Endothelial cell of umbilical vein (primary cell): ENCODE measurements around the gene CTSW.

Experiments
- CTCF ChIP-seq, 2 donors: IDR thresholded peaks; 1 replicate in 1 of 2; 2 replicates in 1 of 2; pipeline ENCODE4 v1.5.1; 2011; ENCODE audit warnings: low read length in 2 of 2, mild to moderate bottlenecking in 2 of 2, moderate library complexity in 2 of 2, control low read depth in 1 of 2, inconsistent platforms in 1 of 2, low read depth in 1 of 2; ENCODE audit not compliant: insufficient read depth in 1 of 2; ENCODE audit errors: extremely low read depth in 1 of 2
- EZH2 ChIP-seq: IDR thresholded peaks from 2 replicates; pipeline ENCODE4 v1.6.1; 2012; ENCODE audit warnings: borderline replicate concordance, low read depth, mild to moderate bottlenecking, moderate library complexity, low read length, inconsistent platforms; ENCODE audit not compliant: severe bottlenecking
- FOS ChIP-seq: IDR thresholded peaks from 2 replicates; pipeline ENCODE4 v1.6.1; 2011; ENCODE audit warnings: mild to moderate bottlenecking, low read length, moderate library complexity, borderline replicate concordance; ENCODE audit not compliant: insufficient read depth
- GATA2 ChIP-seq: IDR thresholded peaks from 2 replicates; pipeline ENCODE4 v1.7.0; 2011; ENCODE audit warnings: low read depth, mild to moderate bottlenecking, moderate library complexity, mixed read lengths, low read length; ENCODE audit not compliant: insufficient read length, insufficient read depth
- JUN ChIP-seq: IDR thresholded peaks from 2 replicates; pipeline ENCODE4 v1.6.1; 2011; ENCODE audit warnings: borderline replicate concordance, low read depth; ENCODE audit not compliant: insufficient read length, insufficient read depth
- MAX ChIP-seq: IDR thresholded peaks from 2 replicates; pipeline ENCODE4 v1.6.1; 2011; ENCODE audit not compliant: insufficient read depth, insufficient read length
- MYC ChIP-seq: IDR thresholded peaks from one replicate; pipeline ENCODE4 v1.6.1; 2011; ENCODE audit warnings: mild to moderate bottlenecking, low read depth, low read length
- POLR2A ChIP-seq: IDR thresholded peaks from 2 replicates; pipeline ENCODE4 v1.6.1; 2012; ENCODE audit warnings: low read depth, mild to moderate bottlenecking, control low read depth, low read length
- POLR2AphosphoS5 ChIP-seq: IDR thresholded peaks from 2 replicates; pipeline ENCODE4 v1.6.1; 2012; ENCODE audit warnings: low read depth, mild to moderate bottlenecking, control low read depth, low read length, moderate library complexity; ENCODE audit not compliant: insufficient read depth

GRCh38 chr11:65867284-65868071 lies 12.2 kb upstream of the CTSW start:
- no peak for TF ChIP-seq POLR2A
- no peak for TF ChIP-seq CTCF (IDR thresholded peaks at IDR 0.05; ENCODE audit: extremely low read depth in 1 of 2, insufficient read depth in 1 of 2, low read depth in 1 of 2, low read length in 2 of 2)
- no peak for TF ChIP-seq JUN
- no peak for TF ChIP-seq POLR2AphosphoS5
- no peak for TF ChIP-seq EZH2
- no peak for TF ChIP-seq FOS
- TF ChIP-seq GATA2 = no peak
- no peak for TF ChIP-seq MAX
- no peak for TF ChIP-seq MYC
